Heart left ventricle (tissue), 16 donors: ENCODE results near the gene PPP1R1C. TPM values are rescaled to one million over a fixed set of nuclear protein-coding genes. Genes with fewer than 3 reads are reported as not detected.

Experiments used
- ATAC-seq, 4 donors: fragments of 200-7000 bp; cut with Tn5 transposase; one replicate each; pipeline ENCODE4 v1.9.1; 2020 to 2022; ENCODE audit warnings: moderate library complexity in 4 of 4, mild to moderate bottlenecking in 3 of 4, moderate number of reproducible peaks in 1 of 4
- DNase-seq, 5 donors: peaks; one replicate each; pipeline ENCODE4 v3.0.0-alpha.2; 2020
- H3K27ac ChIP-seq, 12 donors: fragments of 200-600 bp; sonication (generic) in 4 of 12; one replicate each; pipeline versions ENCODE4 v1.5.0 to v1.8.0; 2016 to 2022; ENCODE audit warnings: mild to moderate bottlenecking in 2 of 12
- H3K27me3 ChIP-seq, 9 donors: fragments of 200-600 bp; sonication (generic) in 2 of 9; one replicate each; pipeline versions ENCODE4 v1.5.1 to v1.8.0; 2016 to 2022; ENCODE audit warnings: mild to moderate bottlenecking in 3 of 9
- H3K36me3 ChIP-seq, 9 donors: fragments of 200-600 bp; sonication (generic) in 2 of 9; one replicate each; pipeline versions ENCODE4 v1.5.0 to v1.8.0; 2018 to 2022; ENCODE audit warnings: mild to moderate bottlenecking in 2 of 9
- H3K4me1 ChIP-seq, 12 donors: fragments of 200-600 bp; sonication (generic) in 4 of 12; one replicate each; pipeline versions ENCODE4 v1.5.0 to v1.8.0; 2016 to 2022; ENCODE audit warnings: mild to moderate bottlenecking in 3 of 12
- H3K4me3 ChIP-seq, 12 donors: fragments of 200-600 bp; sonication (generic) in 4 of 12; one replicate each; pipeline versions ENCODE4 v1.5.0 to v1.8.0; 2017 to 2022; ENCODE audit warnings: mild to moderate bottlenecking in 9 of 12, moderate library complexity in 4 of 12
- H3K9me3 ChIP-seq, 12 donors: fragments of 200-600 bp; sonication (generic) in 4 of 12; one replicate each; pipeline versions ENCODE4 v1.5.0 to v1.8.0; 2016 to 2022; ENCODE audit warnings: mild to moderate bottlenecking in 1 of 12
- POLR2A ChIP-seq, 2 donors: fragments of 450-650 bp; IDR thresholded peaks; one replicate each; pipeline ENCODE4 v1.6.1; 2017; ENCODE audit warnings: antibody characterized with exemption in 2 of 2, mild to moderate bottlenecking in 2 of 2, moderate library complexity in 2 of 2
- WGBS, 4 donors: extraction: QIAGEN DNeasy Blood & Tissue Kit in 2 of 4; methylation state at CpG; one replicate each; pipeline versions ENCODE4 v1.1.5 to v1.1.7; 2013 to 2018; 5-methylcytosine and 5-hydroxymethylcytosine counted together
- intact Hi-C, 10 donors: fragments of 100-400 bp; cut with DNase I; formaldehyde crosslinking; loops; one replicate each; pipeline versions ENCODE4 v1.11.1 to v1.14.2; 2022
- polyA plus RNA-seq, 2 donors: library from polyadenylated mRNA; stranded (reverse); fragments of 200-250 nt; gene quantifications; one replicate each; pipeline ENCODE4 v1.2.3, GENCODE V29; 2013
- total RNA-seq, 9 donors: library from RNA; depleted of rRNA in 2 of 9; stranded (reverse); fragments of >200 nt in 2 of 9; fragmentation: NEBNext Ultra II Directional in 3 of 9; extraction: Animal tissue kit (Norgen Biotek cat#: 25700) in 3 of 9; gene quantifications; one replicate each; pipeline versions ENCODE4 v1.1.0 to v1.2.4, GENCODE V29; 2016 to 2023
- TF ChIP-seq, protein P1 (sequence below), 12 donors: fragments of 200-600 bp; sonication (generic) in 4 of 12; IDR thresholded peaks; one replicate each; pipeline versions ENCODE4 v1.5.0 to v1.8.0; 2018 to 2022; ENCODE audit warnings: antibody characterized with exemption in 12 of 12, mild to moderate bottlenecking in 5 of 12
- donor health status: ischemic (EF 13 %, LVEDD 7.1; RV severe dilation, severe dysfunction).
- donor health status: healthy with polysubstance abuse.
- donor health status: DM: no; HTN: yes; CAD: no.
- donor health status: DM: no; HTN: no; CAD: no.
- donor health status: ischemic (EF 25% LVEDD 6.9; RV normal size, moderate dysfunction).
- donor health status: ischemic (EF 25% LVEDD 5.7; RV mildly dilated, moderate dysfunction).
- donor health status: healthy.
- donor health status: DM: yes; HTN: yes; CAD: no.
- donor health status: ischemic (EF 35%, LVEDD 5.7; RV mildly dilated, moderate dysfunction).
- donor health status: nonischemic (EF 11% LVEDD 7.7; RV severe dilation, severe dysfunction).
- donor health status: DM: yes; HTN: yes; CAD: no.
- donor health status: PGD.
- donor health status: ischemic (EF 29% LVEDD 5.4; RV normal size, mild dysfunction).
- donor health status: nonischemic (EF 23%, LVEDD 6.1; RV moderate dilation, normal function).

The PPP1R1C gene
- total and polyA plus RNA-seq, 11 donors: 2.9 to 44.5 (median 21.0) TPM

DNA sequence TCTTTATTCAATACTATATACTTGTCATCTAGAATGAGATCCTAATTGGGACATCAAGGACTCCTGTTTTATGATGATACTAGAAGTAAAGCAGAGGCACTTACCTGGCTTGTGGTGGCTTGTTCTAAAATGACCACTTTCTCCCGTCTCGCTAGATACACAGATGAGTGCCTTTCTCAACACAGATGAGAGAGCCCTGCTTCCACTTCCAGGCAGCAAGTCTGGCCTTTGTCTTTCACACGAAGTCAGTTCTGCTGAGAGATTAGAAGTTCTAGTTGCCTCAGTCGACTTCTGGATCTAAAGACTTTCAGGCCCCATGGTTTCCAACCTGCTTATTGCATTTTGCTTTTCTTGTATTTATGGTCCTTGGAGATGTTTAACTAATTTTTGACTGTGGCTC, 70.3 kb downstream of the PPP1R1C start:
- no peak for TF ChIP-seq POLR2A (IDR thresholded peaks at IDR 0.05)
- TF ChIP-seq, protein P1, sequence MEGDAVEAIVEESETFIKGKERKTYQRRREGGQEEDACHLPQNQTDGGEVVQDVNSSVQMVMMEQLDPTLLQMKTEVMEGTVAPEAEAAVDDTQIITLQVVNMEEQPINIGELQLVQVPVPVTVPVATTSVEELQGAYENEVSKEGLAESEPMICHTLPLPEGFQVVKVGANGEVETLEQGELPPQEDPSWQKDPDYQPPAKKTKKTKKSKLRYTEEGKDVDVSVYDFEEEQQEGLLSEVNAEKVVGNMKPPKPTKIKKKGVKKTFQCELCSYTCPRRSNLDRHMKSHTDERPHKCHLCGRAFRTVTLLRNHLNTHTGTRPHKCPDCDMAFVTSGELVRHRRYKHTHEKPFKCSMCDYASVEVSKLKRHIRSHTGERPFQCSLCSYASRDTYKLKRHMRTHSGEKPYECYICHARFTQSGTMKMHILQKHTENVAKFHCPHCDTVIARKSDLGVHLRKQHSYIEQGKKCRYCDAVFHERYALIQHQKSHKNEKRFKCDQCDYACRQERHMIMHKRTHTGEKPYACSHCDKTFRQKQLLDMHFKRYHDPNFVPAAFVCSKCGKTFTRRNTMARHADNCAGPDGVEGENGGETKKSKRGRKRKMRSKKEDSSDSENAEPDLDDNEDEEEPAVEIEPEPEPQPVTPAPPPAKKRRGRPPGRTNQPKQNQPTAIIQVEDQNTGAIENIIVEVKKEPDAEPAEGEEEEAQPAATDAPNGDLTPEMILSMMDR (IDR thresholded peaks at IDR 0.05): no peak
- Histone ChIP-seq H3K9me3 (peaks cover 0 to 5% (median 0%) of the 10 kb centered on the region in 12 donors), H3K36me3 (no peaks in the 10 kb centered on the region), H3K4me3 (no peak overlapping the region), H3K27ac (peak overlapping the region in 8 of 12 donors; percentile 5 to 54 (median 26)), H3K4me1 (peaks cover 0 to 25% (median under 1%) of the 10 kb centered on the region in 12 donors), H3K27me3 (no peaks in the 10 kb centered on the region)
- 31 to 46% (median 35%) methylated on average over 4 of the region's 4 CpGs for WGBS, 4 donors
- intact Hi-C loops: loop anchor here in 2 of 10 donors (5.0 kb wide), 2 partner anchors 69 to 164 kb away; partner anchors contain the start of genes PPP1R1C (in 2 of the 2) and ITPRID2 (in 1 of the 2)
- DNase-seq: peak in 4 of 5 donors; percentile 23 to 56 (median 35)
- peak in 3 of 4 donors; percentile 64 to 87 (median 85) for ATAC-seq

DNA sequence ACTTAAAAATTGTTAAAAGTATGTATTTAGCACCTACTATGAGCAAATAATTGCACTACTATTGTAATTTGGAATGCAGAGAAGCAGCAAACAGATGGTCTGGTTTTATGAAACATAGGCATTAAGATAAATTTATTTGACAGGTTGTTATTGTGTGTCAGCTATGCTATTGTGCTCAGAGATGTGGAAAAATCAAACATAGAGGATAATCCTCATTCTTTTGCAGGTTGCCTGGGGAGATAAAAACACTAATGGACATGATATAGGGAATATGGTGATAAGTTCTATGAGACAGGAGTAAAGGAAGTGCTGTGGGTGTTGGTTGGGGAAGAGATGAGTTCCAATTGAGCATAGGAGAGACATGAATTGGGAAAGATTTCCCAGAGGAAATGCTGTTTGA, 71.3 kb downstream of the PPP1R1C start:
- H3K27me3 ChIP-seq: no peaks in the 10 kb centered on the region
- H3K27ac ChIP-seq: peak overlapping the region in 1 of 12 donors; percentile 17
- no peak for DNase-seq
- H3K9me3 ChIP-seq: peaks cover 0 to 5% (median 0%) of the 10 kb centered on the region in 12 donors
- peaks cover 0 to 23% (median 0%) of the 10 kb centered on the region in 12 donors for H3K4me1 ChIP-seq
- H3K4me3 ChIP-seq: no peak overlapping the region
- intact Hi-C loops: loop anchor here in 2 of 10 donors (5.0 kb wide), 2 partner anchors 70 to 165 kb away; partner anchors contain the start of genes PPP1R1C (in 2 of the 2) and ITPRID2 (in 1 of the 2)
- H3K36me3 ChIP-seq: no peaks in the 10 kb centered on the region
- no peak for ATAC-seq
- no peak for TF ChIP-seq POLR2A (IDR thresholded peaks at IDR 0.05)
- TF ChIP-seq, protein P1 (IDR thresholded peaks at IDR 0.05): no peak

DNA sequence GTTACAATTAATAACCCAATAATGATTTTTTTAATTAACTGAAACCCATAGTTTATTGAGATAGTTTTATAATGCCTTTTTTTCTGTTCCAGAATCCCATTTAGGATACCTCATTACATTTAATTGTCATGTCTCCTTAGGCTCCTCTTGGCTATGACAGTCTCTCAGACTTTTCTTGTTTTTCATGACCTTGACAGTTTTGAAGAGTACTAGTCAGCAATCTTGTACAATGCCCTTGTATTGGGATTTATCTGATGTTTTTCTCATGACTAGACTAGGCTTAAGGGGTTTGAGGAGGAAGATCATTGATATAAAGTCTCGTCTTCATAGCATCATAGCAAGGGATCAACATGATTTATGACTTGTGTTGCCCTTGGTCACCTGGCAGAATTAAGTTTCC, 72.4 kb downstream of the PPP1R1C start:
- Histone ChIP-seq H3K27me3 (no peaks in the 10 kb centered on the region), H3K4me1 (peaks cover 0 to 14% (median 0%) of the 10 kb centered on the region in 12 donors), H3K36me3 (no peaks in the 10 kb centered on the region), H3K27ac (no peak overlapping the region), H3K9me3 (peaks cover 0 to 5% (median 0%) of the 10 kb centered on the region in 12 donors), H3K4me3 (no peak overlapping the region)
- ATAC-seq (no peak), DNase-seq (no peak)
- WGBS, 4 donors: 79 to 92% (median 81%) methylated on average over 1 of the region's 1 CpG
- intact Hi-C loops: loop anchor here in 2 of 10 donors (5.0 kb wide), 2 partner anchors 71 to 166 kb away; partner anchors contain the start of genes PPP1R1C (in 2 of the 2) and ITPRID2 (in 1 of the 2)
- TF ChIP-seq, protein P1 (IDR thresholded peaks at IDR 0.05): no peak
- TF ChIP-seq POLR2A (IDR thresholded peaks at IDR 0.05): no peak

DNA sequence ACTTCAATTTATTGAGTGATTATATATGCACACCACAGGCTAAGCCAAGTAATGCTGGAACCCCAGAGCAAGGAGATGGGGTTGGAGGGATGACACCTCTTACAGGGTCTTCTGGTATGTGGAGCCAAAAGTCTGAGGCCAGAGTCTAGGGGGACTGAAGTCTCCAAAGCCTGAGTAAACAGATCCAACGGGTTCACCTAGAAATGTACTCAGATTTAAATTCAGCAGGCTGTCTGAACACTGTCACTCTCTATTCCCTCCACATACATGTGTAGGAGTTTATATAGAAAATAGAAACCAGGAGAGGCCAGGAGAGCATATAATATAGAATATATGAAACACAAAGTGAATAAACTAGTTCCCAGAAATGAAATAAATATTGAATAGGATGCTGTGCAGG, 76.1 kb downstream of the PPP1R1C start:
- no peaks in the 10 kb centered on the region for H3K27me3 ChIP-seq
- H3K27ac ChIP-seq: no peak overlapping the region
- DNase-seq (no peak), ATAC-seq (peak in 1 of 4 donors; percentile 18)
- H3K36me3 ChIP-seq: no peaks in the 10 kb centered on the region
- no peaks in the 10 kb centered on the region for H3K9me3 ChIP-seq
- H3K4me3 ChIP-seq: no peak overlapping the region
- peaks cover 0 to 29% (median 4%) of the 10 kb centered on the region in 12 donors for H3K4me1 ChIP-seq
- intact Hi-C loops: loop anchor here in 1 of 10 donors (5.0 kb wide), 1 partner anchor 74 kb away; the partner anchor contains the start of gene PPP1R1C
- WGBS, 4 donors: 69 to 72% (median 70%) methylated on average over 1 of the region's 1 CpG
- no peak for TF ChIP-seq POLR2A (IDR thresholded peaks at IDR 0.05)
- TF ChIP-seq, protein P1 (IDR thresholded peaks at IDR 0.05): no peak
